Measurements from ENCODE around the gene CFAP410. TPM values are rescaled to one million over a fixed set of nuclear protein-coding genes. Genes with fewer than 3 reads are reported as not detected.
A peak's percentile ranks its signal among the peaks of the same experiment; 100 is the strongest.

Gene CFAP410
- total RNA-seq, 1 donor from 2014 or later: 20.6 TPM

DNA sequence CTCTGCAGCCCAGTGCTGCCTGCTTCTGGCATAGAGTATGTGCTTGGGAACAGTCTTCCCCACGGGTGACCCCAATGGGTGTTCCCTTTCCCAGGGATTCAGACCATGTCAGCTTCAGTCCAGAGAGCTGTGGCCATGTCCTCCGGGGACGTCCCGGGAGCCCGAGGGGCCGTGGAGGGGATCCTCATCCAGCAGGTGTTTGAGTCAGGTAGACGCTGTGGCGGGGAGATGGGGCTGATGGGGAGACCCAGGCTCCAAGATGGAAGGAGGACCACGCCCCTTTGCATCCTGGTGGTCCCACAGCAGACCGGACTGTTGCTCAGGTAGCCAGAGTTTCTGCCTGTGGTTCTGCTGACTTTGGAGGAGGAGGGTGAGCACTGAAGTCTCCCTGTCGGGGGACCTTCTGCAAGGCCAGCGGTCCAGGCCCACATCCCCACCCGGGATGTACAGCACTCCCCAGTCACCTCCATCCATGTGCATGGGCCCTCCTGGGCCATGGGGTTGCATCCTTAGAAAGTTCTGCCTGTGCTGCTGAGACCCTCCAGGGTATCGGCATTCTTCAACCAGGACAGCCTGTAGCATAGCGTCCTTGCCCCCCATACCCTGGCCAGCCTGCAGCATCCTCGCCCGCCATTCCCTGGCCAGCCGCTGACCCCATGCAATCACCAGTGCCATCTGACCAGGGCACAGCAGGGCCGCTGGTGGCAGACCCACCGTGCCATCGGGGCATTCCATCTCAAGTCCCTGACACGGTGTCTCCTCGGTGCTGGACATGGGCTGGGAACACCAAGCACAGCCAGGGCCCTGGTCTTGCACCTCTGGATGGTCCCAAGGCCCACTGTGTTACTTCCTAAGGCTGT, 50.7 kb downstream of the CFAP410 start:
- Mint-ChIP-seq H3K9me3 (ENCODE audit: unreplicated experiment) (peaks cover 2% of the 10 kb centered on the region), H3K27me3 (ENCODE audit: unreplicated experiment) (no peaks in the 10 kb centered on the region), H3K4me3 (ENCODE audit: unreplicated experiment) (no peak overlapping the region), H3K36me3 (ENCODE audit: unreplicated experiment) (no peaks in the 10 kb centered on the region), H3K4me1 (ENCODE audit: low read depth, unreplicated experiment) (peaks cover 5% of the 10 kb centered on the region), H3K27ac (ENCODE audit: unreplicated experiment) (no peak overlapping the region)
- TF ChIP-seq, protein P1, sequence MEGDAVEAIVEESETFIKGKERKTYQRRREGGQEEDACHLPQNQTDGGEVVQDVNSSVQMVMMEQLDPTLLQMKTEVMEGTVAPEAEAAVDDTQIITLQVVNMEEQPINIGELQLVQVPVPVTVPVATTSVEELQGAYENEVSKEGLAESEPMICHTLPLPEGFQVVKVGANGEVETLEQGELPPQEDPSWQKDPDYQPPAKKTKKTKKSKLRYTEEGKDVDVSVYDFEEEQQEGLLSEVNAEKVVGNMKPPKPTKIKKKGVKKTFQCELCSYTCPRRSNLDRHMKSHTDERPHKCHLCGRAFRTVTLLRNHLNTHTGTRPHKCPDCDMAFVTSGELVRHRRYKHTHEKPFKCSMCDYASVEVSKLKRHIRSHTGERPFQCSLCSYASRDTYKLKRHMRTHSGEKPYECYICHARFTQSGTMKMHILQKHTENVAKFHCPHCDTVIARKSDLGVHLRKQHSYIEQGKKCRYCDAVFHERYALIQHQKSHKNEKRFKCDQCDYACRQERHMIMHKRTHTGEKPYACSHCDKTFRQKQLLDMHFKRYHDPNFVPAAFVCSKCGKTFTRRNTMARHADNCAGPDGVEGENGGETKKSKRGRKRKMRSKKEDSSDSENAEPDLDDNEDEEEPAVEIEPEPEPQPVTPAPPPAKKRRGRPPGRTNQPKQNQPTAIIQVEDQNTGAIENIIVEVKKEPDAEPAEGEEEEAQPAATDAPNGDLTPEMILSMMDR (IDR thresholded peaks at IDR 0.05; ENCODE audit: partially characterized antibody, unreplicated experiment): no peak
- peak; percentile 14 for DNase-seq

DNA sequence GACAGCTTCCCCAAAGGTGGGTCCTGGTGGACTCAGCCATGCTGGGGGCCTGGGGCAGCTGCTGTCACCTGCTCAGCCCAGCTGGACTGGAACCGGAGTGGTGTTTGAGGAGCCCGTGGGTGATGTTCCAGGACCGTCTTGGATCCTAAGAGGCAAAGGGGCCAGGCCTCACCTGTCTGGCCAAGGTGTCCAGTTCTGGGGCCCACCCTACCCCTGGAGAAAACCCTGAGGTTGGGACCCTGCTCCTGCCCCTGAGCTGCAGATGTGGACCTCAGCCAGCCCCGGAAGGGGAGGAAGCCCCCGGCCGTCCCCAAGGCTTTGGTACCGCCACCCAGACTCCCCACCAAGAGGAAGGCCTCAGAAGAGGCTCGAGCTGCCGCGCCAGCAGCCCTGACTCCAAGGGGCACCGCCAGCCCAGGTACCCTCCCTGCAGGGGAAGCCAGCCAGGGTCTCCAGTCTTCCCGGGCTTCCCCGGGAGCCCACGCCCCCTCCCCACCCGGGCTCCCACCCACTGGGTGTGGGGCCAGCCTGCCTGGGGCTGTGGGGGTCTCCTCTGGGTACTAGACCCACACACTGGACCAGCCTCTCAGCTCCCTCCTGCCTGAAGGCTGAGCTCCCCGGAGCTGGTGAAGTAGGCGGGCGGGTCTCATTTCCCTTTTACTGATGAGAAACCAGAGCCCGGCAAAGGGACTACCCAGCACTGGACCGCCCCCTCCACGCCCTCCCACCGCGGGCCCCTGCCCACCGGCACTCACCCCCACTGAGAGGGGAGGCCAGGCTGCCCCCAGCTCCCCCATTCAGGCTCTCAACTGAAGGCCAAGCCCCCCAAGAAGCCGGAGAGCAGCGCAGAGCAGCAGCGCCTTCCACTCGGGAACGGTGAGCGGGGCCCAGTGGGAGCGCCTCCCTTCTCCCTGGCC, 52.2 kb downstream of the CFAP410 start:
- Mint-ChIP-seq H3K27me3 (ENCODE audit: unreplicated experiment) (peaks cover 3% of the 10 kb centered on the region), H3K36me3 (ENCODE audit: unreplicated experiment) (no peaks in the 10 kb centered on the region), H3K27ac (ENCODE audit: unreplicated experiment) (no peak overlapping the region), H3K9me3 (ENCODE audit: unreplicated experiment) (peaks cover 3% of the 10 kb centered on the region), H3K4me1 (ENCODE audit: low read depth, unreplicated experiment) (peaks cover 14% of the 10 kb centered on the region), H3K4me3 (ENCODE audit: unreplicated experiment) (no peak overlapping the region)
- TF ChIP-seq, protein P1 (IDR thresholded peaks at IDR 0.05; ENCODE audit: partially characterized antibody, unreplicated experiment): no peak
- DNase-seq: peak; percentile 21

DNA sequence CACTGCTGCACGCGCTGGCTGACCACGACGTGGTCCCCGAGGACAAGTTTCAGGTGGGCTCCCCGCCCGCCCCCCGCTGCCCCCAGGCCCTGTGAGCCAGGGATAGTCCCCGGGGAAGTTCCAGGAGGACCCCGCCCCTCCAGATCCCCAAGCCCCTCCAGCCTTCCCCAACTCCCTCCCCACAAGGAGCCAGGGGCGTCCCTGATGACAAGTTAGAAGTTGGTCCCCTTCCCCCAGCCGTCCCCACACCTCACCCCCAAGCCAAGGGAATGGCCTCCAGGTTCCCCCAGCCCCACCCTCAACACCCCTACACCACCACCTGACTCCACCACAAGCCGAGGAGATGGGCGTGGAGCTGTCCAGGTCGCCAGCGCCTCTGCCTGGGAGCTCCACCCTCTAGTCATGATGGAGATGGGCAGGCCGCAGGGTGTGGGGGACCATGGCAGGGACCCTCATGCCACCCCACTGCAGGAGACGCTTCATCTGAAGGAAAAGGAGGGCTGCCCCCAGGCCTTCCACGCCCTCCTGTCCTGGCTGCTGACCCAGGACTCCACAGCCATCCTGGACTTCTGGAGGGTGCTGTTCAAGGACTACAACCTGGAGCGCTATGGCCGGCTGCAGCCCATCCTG, 53.0 kb downstream of the CFAP410 start:
- TF ChIP-seq, protein P1 (IDR thresholded peaks at IDR 0.05; ENCODE audit: partially characterized antibody, unreplicated experiment): no peak
- H3K27ac Mint-ChIP-seq (ENCODE audit: unreplicated experiment): no peak overlapping the region
- peaks cover 14% of the 10 kb centered on the region for H3K4me1 Mint-ChIP-seq (ENCODE audit: low read depth, unreplicated experiment)
- H3K4me3 Mint-ChIP-seq (ENCODE audit: unreplicated experiment): no peak overlapping the region
- DNase-seq: peak; percentile 20
- H3K27me3 Mint-ChIP-seq (ENCODE audit: unreplicated experiment): peaks cover 3% of the 10 kb centered on the region
- peaks cover 3% of the 10 kb centered on the region for H3K9me3 Mint-ChIP-seq (ENCODE audit: unreplicated experiment)
- H3K36me3 Mint-ChIP-seq (ENCODE audit: unreplicated experiment): no peaks in the 10 kb centered on the region

DNA sequence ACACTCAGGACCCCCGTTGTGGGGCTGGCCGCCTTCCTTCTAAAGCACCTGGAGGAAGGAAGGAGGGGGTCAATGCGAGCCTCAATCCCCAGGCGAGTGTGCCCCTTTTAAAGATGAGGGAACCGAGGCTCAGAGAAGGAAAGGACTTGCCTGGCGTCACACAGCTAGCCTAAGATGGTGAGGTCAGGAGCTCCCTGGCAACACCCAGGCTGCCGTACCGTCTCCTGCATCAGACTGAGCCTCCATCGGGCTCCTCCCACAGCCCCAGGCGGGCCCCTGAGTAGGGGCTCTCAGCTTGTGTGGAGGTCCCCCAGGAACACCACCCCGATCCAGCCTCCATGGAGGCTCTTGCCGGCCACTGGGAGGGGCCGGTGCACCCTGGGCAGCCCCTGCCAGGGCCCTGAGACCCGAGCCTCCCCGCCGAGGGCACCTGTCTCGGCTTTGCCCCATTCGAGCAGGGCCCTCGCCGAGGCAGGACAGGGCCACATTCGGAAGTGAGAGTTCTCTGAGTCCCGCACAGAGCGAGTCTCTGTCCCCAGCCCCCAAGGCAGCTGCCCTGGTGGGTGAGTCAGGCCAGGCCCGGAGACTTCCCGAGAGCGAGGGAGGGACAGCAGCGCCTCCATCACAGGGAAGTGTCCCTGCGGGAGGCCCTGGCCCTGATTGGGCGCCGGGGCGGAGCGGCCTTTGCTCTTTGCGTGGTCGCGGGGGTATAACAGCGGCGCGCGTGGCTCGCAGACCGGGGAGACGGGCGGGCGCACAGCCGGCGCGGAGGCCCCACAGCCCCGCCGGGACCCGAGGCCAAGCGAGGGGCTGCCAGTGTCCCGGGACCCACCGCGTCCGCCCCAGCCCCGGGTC, 53.8 kb downstream of the CFAP410 start, which contains the start of gene AIRE:
AIRE (plus strand) TSS at position 739 of the 855 bp plus-strand sequence. CDS start 131 bp downstream, outside the sequence.
- Mint-ChIP-seq H3K36me3 (ENCODE audit: unreplicated experiment) (no peaks in the 10 kb centered on the region), H3K4me1 (ENCODE audit: low read depth, unreplicated experiment) (peaks cover 14% of the 10 kb centered on the region), H3K9me3 (ENCODE audit: unreplicated experiment) (peaks cover 3% of the 10 kb centered on the region), H3K27me3 (ENCODE audit: unreplicated experiment) (peaks cover 3% of the 10 kb centered on the region), H3K27ac (ENCODE audit: unreplicated experiment) (no peak within 1 kb of the TSS), H3K4me3 (ENCODE audit: unreplicated experiment) (no peak within 1 kb of the TSS)
- TF ChIP-seq, protein P1 (IDR thresholded peaks at IDR 0.05; ENCODE audit: partially characterized antibody, unreplicated experiment): no peak
- peak; percentile 37 for DNase-seq
